ENCODE measurements around the gene CEMIP. TPM values are rescaled to one million over a fixed set of nuclear protein-coding genes. Genes with fewer than 3 reads are reported as not detected.

The CEMIP gene
- polyA plus RNA-seq, 3 donors from 2014 or later = 0.08 TPM; not detected in 2

DNA sequence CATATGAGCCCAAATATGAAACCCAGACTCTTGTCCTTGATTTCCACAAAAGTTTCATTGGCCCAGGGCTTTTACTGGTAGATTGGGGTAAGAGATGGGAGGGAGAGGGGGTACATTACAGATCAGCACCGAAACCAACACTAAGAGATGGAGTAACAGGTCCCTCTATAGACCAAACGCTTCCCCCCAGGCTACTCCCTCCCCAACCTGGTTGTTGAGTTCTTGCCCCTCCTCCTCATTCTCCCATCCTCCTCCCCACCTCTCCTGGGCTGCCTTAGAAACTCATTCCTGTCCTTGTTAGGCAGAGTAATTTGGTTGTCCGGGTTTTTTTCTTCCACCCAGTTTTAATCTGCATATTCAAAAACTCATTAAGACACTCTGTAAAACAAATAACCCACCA, 136.3 kb downstream of the CEMIP start:
- Mint-ChIP-seq H3K27me3 (ENCODE audit: low read depth in 3 of 3) (peaks cover 0 to 2% (median 0%) of the 10 kb centered on the region in 3 donors), H3K27ac (no peak overlapping the region), H3K36me3 (peaks cover 3 to 7% (median 4%) of the 10 kb centered on the region in 3 donors), H3K4me3 (no peak overlapping the region), H3K9me3 (no peaks in the 10 kb centered on the region), H3K4me1 (peaks cover 18 to 52% of the 10 kb centered on the region in 2 donors)
- no peak for DNase-seq

DNA sequence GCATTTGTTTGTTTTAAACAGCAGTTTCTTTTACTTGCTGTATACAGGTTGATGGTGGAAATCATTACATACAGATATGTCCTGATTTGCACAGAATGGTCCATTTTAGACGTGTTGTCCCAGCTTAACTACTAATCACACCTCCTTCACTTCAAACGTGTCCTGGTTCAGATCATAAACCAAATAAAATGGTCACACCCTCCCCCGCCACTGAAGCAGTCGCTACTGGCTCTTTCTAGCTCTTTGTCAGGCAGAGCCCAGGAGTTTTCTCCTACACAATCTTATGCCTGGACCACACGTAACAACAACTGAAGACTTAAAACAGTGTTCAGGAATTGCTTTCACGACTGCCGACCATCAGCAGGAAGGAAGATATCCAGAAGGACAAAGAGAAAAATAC, 136.9 kb downstream of the CEMIP start:
- DNase-seq = no peak
- no peak overlapping the region for H3K4me3 Mint-ChIP-seq
- H3K27ac Mint-ChIP-seq = no peak overlapping the region
- no peaks in the 10 kb centered on the region for H3K9me3 Mint-ChIP-seq
- H3K4me1 Mint-ChIP-seq = peaks cover 24 to 52% of the 10 kb centered on the region in 2 donors
- H3K27me3 Mint-ChIP-seq (ENCODE audit: low read depth in 3 of 3) = peaks cover 0 to 2% (median 0%) of the 10 kb centered on the region in 3 donors
- peaks cover under 1% of the 10 kb centered on the region in 3 donors for H3K36me3 Mint-ChIP-seq

DNA sequence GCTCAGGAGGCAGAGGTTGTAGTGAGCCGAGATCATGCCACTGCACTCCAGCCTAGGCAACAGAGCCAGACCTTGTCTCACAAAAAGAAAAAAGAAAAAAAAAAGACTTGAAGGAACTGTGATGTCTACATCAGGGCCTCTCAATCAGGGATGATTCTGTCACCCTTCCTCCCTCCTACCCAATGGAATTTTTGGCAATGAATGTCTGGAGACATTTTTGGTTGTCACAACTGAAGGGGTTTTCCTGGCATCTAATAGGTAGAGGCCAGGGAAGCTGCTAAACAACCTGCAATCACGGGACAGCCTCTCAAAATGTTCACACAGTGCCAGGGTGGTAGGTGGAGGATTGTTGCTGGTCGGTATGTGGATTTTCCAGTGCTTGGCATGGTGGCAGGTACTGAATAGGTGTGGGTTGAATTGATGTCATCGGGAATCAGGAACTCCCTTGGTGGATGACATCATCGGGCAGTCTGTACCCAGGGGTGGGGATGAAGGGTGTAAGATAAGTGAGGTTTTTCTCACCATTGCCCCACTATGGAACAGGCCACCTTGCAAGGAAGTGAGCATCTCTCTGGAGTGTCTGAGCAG, 139.1 kb downstream of the CEMIP start:
- no peaks in the 10 kb centered on the region for H3K9me3 Mint-ChIP-seq
- peaks cover 24 to 42% of the 10 kb centered on the region in 2 donors for H3K4me1 Mint-ChIP-seq
- H3K27ac Mint-ChIP-seq = peak overlapping the region in 2 of 6 donors; percentile 37 to 61
- no peak for DNase-seq
- peak overlapping the region in 2 of 5 donors; percentile 13 to 25 for H3K4me3 Mint-ChIP-seq
- H3K36me3 Mint-ChIP-seq = peaks cover 3 to 7% (median 6%) of the 10 kb centered on the region in 3 donors
- H3K27me3 Mint-ChIP-seq (ENCODE audit: low read depth in 3 of 3) = peaks cover 0 to 9% (median 0%) of the 10 kb centered on the region in 3 donors

DNA sequence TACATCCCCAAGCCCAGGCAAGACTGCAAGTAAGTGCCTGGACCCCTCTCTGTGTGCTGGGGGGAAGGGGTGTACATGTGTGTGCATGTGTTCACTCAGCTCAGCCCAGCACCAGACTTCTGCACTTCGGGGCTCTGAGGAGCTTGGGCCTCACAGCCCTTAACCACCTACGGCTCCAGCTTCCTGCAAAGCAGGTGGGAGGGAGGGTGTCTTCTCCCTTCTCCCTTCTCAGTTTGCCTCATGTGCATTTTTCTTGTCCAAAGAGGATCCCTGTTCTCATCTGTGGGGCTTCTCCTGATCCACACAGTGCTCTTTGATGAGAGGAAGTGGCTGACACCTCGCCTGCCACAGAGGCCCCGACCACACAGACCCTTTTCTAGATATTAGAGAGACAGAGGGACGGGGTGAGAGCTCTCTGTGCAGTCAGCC, 141.1 kb downstream of the CEMIP start:
- Mint-ChIP-seq H3K27me3 (ENCODE audit: low read depth in 3 of 3) (peaks cover 0 to 9% (median 2%) of the 10 kb centered on the region in 3 donors), H3K36me3 (peaks cover 7 to 17% (median 13%) of the 10 kb centered on the region in 3 donors), H3K4me3 (peak overlapping the region; percentile 66 to 80 (median 76)), H3K27ac (peak overlapping the region in 2 of 6 donors; percentile 19 to 37), H3K9me3 (no peaks in the 10 kb centered on the region), H3K4me1 (peaks cover 23 to 32% of the 10 kb centered on the region in 2 donors)
- peak; percentile 12 to 38 (median 34) for DNase-seq

DNA sequence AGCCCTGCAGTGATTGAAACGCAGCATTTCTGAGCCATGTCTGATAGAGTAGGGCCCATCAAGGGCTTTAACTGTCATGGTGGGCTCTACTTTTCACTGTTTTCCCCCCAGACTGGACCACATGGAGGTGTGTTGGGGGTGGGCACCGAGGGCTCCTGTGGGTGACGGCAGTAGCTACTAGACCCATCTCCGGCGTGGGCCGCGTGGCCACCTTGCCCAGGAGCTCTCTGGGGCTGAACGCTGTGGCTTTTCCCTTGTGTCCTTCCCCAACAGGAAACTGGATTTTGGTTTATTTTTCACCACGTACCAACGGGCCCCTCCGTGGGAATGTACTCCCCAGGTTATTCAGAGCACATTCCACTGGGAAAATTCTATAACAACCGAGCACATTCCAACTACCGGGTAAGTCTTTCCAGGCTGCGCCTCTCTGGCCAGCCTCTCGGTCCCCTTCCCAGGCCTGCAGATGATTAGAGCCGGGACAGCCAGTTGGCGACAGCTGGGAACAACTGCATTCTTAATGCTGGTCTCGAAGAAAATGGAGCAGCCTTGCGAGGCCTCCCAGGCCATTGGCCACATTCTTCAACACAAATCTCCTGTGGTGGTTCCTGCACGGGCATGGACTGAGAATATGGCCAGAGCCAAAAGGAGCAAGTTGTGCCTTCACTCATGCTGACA, 142.7 kb downstream of the CEMIP start:
- Mint-ChIP-seq H3K4me1 (peaks cover 23 to 32% of the 10 kb centered on the region in 2 donors), H3K4me3 (no peak overlapping the region), H3K9me3 (no peaks in the 10 kb centered on the region), H3K27ac (no peak overlapping the region), H3K36me3 (peaks cover 7 to 17% (median 17%) of the 10 kb centered on the region in 3 donors), H3K27me3 (ENCODE audit: low read depth in 3 of 3) (peaks cover 0 to 8% (median 2%) of the 10 kb centered on the region in 3 donors)
- DNase-seq = no peak

- Mint-ChIP-seq H3K4me3 (no peak overlapping the region), H3K27me3 (ENCODE audit: low read depth in 3 of 3) (peaks cover 0 to 11% (median 2%) of the 10 kb centered on the region in 3 donors), H3K9me3 (no peaks in the 10 kb centered on the region), H3K27ac (no peak overlapping the region), H3K36me3 (peaks cover 7 to 17% (median 17%) of the 10 kb centered on the region in 3 donors), H3K4me1 (peaks cover 23 to 29% of the 10 kb centered on the region in 2 donors)
- DNase-seq = no peak
Measured at GRCh38 chr15:80923668-80924067, 144.5 kb downstream of the CEMIP start.

DNA sequence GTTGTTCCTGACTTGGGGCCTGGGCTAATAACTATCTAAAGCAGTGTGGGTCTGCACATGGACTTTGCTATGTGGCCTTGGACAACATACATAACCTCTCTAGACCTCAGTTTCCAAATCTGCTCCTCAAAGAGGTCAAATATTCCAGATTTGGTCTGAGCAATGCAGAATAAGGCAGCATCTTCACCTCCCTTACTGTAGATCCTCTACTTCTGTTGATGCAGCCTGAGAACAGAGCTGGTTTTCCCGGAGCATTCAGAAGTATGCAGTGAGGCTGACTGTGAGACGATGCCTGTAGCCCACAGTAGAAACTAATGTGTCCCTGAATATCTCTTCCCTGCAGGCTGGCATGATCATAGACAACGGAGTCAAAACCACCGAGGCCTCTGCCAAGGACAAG, 145.1 kb downstream of the CEMIP start:
- H3K27me3 Mint-ChIP-seq (ENCODE audit: low read depth in 3 of 3) = peaks cover 0 to 11% (median 2%) of the 10 kb centered on the region in 3 donors
- peaks cover 10 to 22% (median 21%) of the 10 kb centered on the region in 3 donors for H3K36me3 Mint-ChIP-seq
- DNase-seq = no peak
- no peaks in the 10 kb centered on the region for H3K9me3 Mint-ChIP-seq
- H3K4me1 Mint-ChIP-seq = peaks cover 22% of the 10 kb centered on the region in 2 donors
- no peak overlapping the region for H3K4me3 Mint-ChIP-seq
- H3K27ac Mint-ChIP-seq = peak overlapping the region in 1 of 6 donors; percentile 12

DNA sequence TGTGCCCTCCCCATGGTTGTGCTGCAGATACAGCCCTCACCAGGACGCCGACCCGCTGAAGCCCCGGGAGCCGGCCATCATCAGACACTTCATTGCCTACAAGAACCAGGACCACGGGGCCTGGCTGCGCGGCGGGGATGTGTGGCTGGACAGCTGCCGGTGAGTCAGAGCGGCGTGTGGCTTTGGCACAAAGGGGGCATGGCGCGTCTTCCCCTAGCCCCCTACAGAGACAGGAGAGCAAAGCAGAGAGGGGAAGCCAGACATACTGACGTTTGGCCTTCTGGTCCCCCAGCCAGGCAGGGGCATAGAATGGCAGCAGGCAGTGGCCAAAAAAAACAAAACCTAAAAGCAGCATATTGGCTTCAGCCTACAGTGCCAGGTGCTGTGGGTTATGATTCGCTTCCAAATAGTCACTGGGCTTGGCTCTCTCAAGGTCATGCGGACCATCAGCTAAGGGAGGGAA, 146.5 kb downstream of the CEMIP start:
- Mint-ChIP-seq H3K9me3 (no peaks in the 10 kb centered on the region), H3K36me3 (peaks cover 13 to 28% (median 22%) of the 10 kb centered on the region in 3 donors), H3K27ac (no peak overlapping the region), H3K4me3 (no peak overlapping the region), H3K4me1 (peaks cover 9 to 10% of the 10 kb centered on the region in 2 donors), H3K27me3 (ENCODE audit: low read depth in 3 of 3) (peaks cover 0 to 14% (median 2%) of the 10 kb centered on the region in 3 donors)
- no peak for DNase-seq

GRCh38 chr15:80926126-80926525, 147.0 kb downstream of the CEMIP start:
- Mint-ChIP-seq H3K4me3 (no peak overlapping the region), H3K36me3 (peaks cover 18 to 28% (median 22%) of the 10 kb centered on the region in 3 donors), H3K27ac (peak overlapping the region in 1 of 6 donors; percentile 44), H3K9me3 (no peaks in the 10 kb centered on the region), H3K4me1 (peaks cover 4 to 5% of the 10 kb centered on the region in 2 donors), H3K27me3 (ENCODE audit: low read depth in 3 of 3) (peaks cover 0 to 14% (median 2%) of the 10 kb centered on the region in 3 donors)
- DNase-seq = no peak

DNA sequence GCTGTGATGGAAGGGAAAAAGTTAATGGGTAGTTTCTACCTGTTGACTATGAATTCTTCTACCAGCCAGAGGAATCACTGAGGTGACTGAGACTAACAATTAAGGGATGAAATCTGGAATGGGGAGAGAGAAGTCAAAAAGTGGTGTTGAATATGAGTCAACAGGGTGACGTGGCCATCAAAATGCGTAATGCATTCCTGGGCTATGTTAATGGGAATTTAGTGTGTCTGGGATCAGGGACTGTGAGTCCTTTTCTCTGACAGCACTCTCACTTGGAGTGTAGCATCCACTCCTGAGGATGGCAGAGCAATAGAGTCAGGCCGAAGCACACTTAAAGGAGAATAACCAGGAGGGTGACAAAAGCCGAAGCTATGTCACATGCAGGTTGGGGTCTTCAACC, 150.1 kb downstream of the CEMIP start:
- H3K4me3 Mint-ChIP-seq = no peak overlapping the region
- no peak for DNase-seq
- peaks cover 0 to 8% (median 2%) of the 10 kb centered on the region in 3 donors for H3K27me3 Mint-ChIP-seq (ENCODE audit: low read depth in 3 of 3)

DNA sequence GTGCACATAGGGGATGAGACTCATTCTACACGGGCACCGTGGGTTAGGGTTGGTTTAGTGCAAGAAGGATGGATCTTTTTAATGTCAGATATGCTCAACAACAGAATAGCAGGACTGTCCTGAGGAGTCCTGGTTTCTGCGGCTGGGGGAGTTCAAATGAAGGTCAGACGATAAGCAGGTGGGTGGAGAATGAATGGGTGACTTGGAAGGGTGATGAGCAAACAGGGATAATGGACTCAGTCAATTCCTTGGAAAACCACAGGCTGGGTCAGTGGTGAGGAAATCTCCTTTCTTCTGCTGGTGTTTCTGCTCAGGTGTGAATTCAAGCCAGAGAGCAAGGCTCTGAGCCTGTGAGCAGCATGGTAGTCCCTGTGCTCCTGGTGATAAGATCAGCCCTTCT, 150.5 kb downstream of the CEMIP start:
- DNase-seq = no peak
- no peak overlapping the region for H3K4me3 Mint-ChIP-seq
- no peaks in the 10 kb centered on the region for H3K9me3 Mint-ChIP-seq
- peak overlapping the region in 1 of 6 donors; percentile 38 for H3K27ac Mint-ChIP-seq
- peaks cover 4 to 6% of the 10 kb centered on the region in 2 donors for H3K4me1 Mint-ChIP-seq
- peaks cover 8 to 15% (median 14%) of the 10 kb centered on the region in 3 donors for H3K36me3 Mint-ChIP-seq
- peaks cover 0 to 8% (median 1%) of the 10 kb centered on the region in 3 donors for H3K27me3 Mint-ChIP-seq (ENCODE audit: low read depth in 3 of 3)

More for the DNA sequence above, 150.1 kb downstream of the CEMIP start:
- peaks cover 13 to 15% (median 14%) of the 10 kb centered on the region in 3 donors for H3K36me3 Mint-ChIP-seq
- no peak overlapping the region for H3K27ac Mint-ChIP-seq
- peaks cover 0 to 1% of the 10 kb centered on the region in 2 donors for H3K4me1 Mint-ChIP-seq
- H3K9me3 Mint-ChIP-seq = no peaks in the 10 kb centered on the region

DNA sequence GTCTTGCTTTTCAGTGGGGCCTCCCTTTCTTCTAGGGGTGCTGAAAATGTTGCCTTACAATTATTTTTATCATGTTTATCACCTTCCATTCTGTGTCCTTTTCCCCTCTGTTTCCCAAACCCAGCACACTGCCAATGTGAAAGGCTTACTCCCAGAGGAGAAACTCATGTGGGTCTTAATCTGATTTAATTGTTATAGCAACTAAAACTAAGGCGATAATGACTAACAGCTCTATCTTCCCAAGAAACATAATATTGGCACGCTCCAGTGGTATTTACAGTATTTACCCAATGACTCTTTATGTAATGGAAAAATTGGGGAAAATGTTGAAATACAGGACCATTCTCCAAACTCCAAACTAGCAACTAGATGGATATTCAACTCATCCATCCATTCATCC, 152.0 kb downstream of the CEMIP start:
- peaks cover 8 to 13% of the 10 kb centered on the region in 2 donors for H3K4me1 Mint-ChIP-seq
- H3K27me3 Mint-ChIP-seq (ENCODE audit: low read depth in 3 of 3) = peaks cover 0 to 8% (median 0%) of the 10 kb centered on the region in 3 donors
- no peaks in the 10 kb centered on the region for H3K9me3 Mint-ChIP-seq
- H3K36me3 Mint-ChIP-seq = peaks cover 7 to 14% (median 14%) of the 10 kb centered on the region in 3 donors
- no peak overlapping the region for H3K4me3 Mint-ChIP-seq
- DNase-seq = no peak
- H3K27ac Mint-ChIP-seq = peak overlapping the region in 1 of 6 donors; percentile 50

GRCh38 chr15:80931721-80932512, 152.7 kb downstream of the CEMIP start:
- H3K4me1 Mint-ChIP-seq = peaks cover 8 to 13% of the 10 kb centered on the region in 2 donors
- peaks cover 0 to 6% (median 0%) of the 10 kb centered on the region in 3 donors for H3K27me3 Mint-ChIP-seq (ENCODE audit: low read depth in 3 of 3)
- H3K36me3 Mint-ChIP-seq = peaks cover 10 to 14% (median 14%) of the 10 kb centered on the region in 3 donors
- no peak overlapping the region for H3K4me3 Mint-ChIP-seq
- no peak overlapping the region for H3K27ac Mint-ChIP-seq
- H3K9me3 Mint-ChIP-seq = no peaks in the 10 kb centered on the region
- no peak for DNase-seq

All from immature natural killer cell (primary cell).